ENCODE measurements around the gene SUCNR1.

DNA sequence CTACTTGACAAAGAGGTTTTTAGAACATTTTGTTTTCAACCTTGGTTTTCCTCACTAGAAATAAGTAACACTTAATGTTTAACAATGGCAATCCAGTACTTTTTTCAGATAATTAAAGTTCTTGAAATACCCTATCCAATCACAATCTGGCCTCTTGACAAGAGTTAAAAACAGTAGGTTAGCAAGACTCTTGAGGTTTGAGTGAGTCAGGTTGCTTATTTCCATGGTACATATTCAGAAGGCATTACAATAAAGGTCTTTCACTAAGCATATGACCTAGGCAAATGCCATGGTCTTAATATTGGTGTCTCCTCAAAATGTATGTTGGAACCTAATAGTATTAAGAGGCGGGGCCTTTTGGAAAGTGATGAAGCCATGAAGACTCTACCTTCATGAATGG is 5.6 kb downstream of the SUCNR1 start:
- TF ChIP-seq CBFB (CRISPR knock-in tag; IDR thresholded peaks at IDR 0.05; ENCODE audit: low read depth) (no peak), GABPB1 (CRISPR knock-in tag; IDR thresholded peaks at IDR 0.05) (no peak)
- TF ChIP-seq, protein P1, sequence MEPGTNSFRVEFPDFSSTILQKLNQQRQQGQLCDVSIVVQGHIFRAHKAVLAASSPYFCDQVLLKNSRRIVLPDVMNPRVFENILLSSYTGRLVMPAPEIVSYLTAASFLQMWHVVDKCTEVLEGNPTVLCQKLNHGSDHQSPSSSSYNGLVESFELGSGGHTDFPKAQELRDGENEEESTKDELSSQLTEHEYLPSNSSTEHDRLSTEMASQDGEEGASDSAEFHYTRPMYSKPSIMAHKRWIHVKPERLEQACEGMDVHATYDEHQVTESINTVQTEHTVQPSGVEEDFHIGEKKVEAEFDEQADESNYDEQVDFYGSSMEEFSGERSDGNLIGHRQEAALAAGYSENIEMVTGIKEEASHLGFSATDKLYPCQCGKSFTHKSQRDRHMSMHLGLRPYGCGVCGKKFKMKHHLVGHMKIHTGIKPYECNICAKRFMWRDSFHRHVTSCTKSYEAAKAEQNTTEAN (CRISPR knock-in tag; IDR thresholded peaks at IDR 0.05) = no peak
